HG02938 (cell line): ENCODE results near the gene NT5E.
"Not testable (repeated sequence)": the region's sequence is repeated elsewhere in the genome, so short reads cannot be mapped to it uniquely, and the experiment has no call there.

Experiments
- ATAC-seq: cut with Tn5 transposase; IDR thresholded peaks from one replicate; pipeline ENCODE4 v1.9.1; 2021; ENCODE audit warnings: mild to moderate bottlenecking, moderate library complexity; ENCODE audit not compliant: unreplicated experiment

Gene NT5E

DNA sequence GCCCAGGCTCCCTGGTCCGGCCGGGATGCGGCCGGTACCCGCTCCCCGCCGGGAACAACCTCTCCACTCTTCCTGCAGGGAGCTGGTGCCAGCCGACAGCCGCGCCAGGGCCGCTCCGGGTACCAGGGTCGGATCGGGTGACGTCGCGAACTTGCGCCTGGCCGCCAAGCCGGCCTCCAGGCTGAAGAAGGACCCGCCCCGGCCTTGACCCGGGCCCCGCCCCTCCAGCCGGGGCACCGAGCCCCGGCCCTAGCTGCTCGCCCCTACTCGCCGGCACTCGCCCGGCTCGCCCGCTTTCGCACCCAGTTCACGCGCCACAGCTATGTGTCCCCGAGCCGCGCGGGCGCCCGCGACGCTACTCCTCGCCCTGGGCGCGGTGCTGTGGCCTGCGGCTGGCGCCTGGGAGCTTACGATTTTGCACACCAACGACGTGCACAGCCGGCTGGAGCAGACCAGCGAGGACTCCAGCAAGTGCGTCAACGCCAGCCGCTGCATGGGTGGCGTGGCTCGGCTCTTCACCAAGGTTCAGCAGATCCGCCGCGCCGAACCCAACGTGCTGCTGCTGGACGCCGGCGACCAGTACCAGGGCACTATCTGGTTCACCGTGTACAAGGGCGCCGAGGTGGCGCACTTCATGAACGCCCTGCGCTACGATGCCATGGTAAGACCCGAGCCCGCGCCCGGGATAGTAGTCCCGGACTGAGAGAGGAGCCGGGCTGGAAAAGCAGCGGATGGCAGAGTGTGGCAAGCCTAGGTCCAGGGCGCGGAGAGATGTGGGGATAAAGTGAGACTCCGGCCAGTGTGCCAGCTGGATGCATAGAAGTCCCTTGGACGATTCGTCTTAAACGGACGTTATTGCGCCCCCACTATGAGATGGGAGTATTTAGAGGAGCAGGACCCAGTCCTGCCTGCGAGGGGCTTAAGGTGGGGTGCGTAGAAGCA is at the start of gene NT5E:
TSS of gene NT5E (plus strand) at position 266 of the 942 bp plus-strand sequence. CDS start at position 323, 57 bp downstream.
- peak; percentile 84 for ATAC-seq

- ATAC-seq: no peak
Observed at GRCh38 chr6:85400331-85400730, 49.6 kb upstream of the NT5E start.

DNA sequence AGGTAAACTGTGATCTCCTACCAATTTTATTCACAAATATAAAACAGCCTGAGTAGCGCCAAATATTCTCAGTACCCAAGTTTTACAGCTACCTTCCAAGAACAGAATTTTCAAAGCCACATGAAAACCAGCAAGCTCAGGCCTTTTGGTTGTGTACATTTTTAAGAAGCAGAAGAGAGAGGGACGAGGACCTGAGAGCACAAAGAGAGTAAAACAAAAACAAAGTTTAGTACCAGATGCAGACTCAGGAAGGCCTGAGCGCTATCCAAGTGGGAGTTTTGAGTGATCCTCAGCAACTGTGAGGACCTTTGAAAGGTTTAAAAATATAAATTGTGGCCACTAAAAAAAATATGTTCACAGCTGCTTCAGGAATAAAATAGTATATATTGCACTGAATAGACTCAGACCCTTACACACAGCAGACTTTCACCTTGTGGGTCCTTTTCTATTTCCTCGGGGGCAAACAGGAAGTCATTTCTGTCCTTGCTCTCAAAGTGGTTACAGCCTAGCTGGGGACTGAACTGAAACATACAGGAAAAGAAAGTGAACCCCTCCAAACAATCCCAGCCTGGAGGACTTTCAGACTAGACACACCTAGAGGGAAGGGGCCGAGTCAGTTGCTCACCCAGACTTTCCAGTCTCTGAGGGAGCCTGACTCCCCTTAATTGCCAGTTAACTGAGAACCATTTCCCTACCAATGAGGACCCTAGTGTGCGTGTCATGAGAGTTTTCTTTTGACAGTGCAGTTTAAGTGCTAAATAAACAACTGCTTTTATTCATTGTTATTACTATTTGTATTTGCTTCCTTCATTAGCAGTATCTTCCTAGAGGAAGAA is 48.5 kb upstream of the NT5E start:
- ATAC-seq: no peak

- ATAC-seq: no peak
Observed at GRCh38 chr6:85402071-85402470, 47.8 kb upstream of the NT5E start.

- no peak for ATAC-seq
Observed at GRCh38 chr6:85402922-85403321, 47.0 kb upstream of the NT5E start.

GRCh38 chr6:85403331-85404015 is 46.4 kb upstream of the NT5E start:
- ATAC-seq: no peak

- not testable (repeated sequence) for ATAC-seq
Observed at GRCh38 chr6:85404016-85404563, 45.8 kb upstream of the NT5E start.

- ATAC-seq: peak; percentile 11
Observed at GRCh38 chr6:85404564-85405174, 45.2 kb upstream of the NT5E start.

- ATAC-seq: peak; percentile 63
Observed at GRCh38 chr6:85405175-85405852, 44.6 kb upstream of the NT5E start.

DNA sequence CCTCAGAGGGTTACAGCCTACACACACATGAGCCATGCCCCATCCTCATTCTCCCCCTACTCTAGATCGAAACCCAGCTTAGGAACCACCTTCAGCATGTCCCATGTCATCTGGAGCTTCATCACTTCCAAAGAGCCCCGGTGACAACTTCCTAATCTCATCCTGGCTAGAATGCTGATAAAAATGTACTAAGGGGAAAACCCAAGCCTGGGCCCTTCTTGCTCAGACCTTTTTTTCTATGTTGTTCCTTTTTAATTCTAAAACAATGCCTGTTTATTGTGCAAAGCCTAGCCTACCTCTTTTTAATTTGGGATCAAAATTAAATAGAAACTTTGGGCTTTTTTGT is 44.1 kb upstream of the NT5E start:
- ATAC-seq: no peak

- no peak for ATAC-seq
Observed at GRCh38 chr6:85406641-85407075, 43.2 kb upstream of the NT5E start.

GRCh38 chr6:85408039-85408438 is 41.8 kb upstream of the NT5E start:
- no peak for ATAC-seq

DNA sequence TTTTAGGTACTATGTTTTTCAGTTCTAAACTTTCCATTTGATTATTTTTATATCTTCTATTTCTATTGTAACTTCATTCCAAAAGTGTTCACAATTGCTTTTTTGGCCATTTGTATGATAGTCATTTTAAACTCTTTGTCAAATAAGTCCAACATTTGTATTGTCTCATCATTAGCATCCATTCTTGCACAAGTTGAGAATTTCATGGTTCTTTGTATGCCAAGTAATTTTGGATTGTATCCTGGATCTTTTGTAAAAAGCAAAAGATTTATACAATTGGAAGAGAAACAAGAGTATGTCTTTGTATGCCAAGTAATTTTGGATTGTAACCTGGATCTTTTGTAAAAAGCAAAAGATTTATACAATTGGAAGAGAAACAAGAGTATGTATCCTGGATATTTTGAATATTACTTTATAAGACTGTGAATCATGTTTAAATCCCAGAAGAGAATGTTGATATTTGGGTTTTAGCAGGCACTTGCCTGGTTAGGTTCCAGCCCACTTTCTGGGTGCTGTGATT is 36.9 kb upstream of the NT5E start:
- ATAC-seq: no peak

- no peak for ATAC-seq
Observed at GRCh38 chr6:85416049-85416448, 33.8 kb upstream of the NT5E start.

DNA sequence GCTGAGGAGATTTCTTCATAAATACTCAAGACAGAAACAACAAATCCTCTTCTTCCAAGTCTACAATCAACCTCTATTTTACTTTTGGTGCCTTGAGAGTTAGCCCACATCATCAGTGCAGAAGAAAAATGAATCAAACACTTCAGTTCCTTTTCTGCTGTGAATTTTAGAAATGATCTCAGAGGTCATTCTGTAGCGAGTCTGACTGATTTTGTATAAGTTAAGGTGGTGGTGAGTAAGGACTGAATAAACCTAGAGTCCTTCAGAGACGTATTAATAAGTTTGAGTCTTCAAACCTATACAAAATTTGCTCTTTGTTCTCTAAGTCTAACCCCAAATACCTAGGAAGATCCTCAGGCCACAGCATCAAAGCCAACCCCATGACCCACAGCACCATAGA is 33.1 kb upstream of the NT5E start:
- ATAC-seq: no peak

DNA sequence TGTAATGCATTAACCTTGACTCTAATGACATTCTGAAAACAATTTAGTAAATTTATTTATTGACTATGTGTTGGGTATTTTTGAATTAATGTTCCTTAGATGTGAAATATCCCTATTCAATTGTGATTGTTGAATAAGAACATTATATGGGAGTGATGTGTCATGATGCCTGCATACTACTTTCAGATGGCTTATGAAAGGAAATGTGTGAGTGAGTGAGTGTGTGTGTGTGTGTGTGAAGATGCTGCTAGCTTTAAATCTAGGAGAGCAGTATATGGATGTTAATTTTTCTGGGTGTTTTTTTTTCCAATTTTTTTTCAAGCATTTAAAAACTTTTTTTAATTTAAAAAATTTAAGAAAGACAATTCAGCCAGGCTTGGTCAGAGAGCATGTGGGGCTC is 32.5 kb upstream of the NT5E start:
- ATAC-seq: no peak

DNA sequence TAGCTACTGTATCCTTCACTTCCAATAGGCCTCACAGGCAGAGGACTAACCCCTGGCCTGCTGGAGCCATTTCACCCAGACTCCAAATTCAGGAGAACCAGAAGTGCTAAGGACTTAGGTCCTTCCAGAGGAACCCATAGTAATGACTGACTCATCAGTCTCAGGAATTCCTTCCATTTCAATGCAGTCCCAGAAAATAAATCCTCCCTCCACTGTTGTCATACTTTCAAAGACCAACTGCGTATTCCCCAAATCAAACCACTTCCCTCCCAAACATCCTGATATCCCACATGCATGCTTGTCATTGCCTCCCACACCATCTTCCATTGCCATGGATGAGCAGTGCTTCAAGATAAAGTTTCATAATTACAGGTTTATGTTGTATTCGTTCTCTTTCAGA is 31.8 kb upstream of the NT5E start:
- ATAC-seq: no peak

DNA sequence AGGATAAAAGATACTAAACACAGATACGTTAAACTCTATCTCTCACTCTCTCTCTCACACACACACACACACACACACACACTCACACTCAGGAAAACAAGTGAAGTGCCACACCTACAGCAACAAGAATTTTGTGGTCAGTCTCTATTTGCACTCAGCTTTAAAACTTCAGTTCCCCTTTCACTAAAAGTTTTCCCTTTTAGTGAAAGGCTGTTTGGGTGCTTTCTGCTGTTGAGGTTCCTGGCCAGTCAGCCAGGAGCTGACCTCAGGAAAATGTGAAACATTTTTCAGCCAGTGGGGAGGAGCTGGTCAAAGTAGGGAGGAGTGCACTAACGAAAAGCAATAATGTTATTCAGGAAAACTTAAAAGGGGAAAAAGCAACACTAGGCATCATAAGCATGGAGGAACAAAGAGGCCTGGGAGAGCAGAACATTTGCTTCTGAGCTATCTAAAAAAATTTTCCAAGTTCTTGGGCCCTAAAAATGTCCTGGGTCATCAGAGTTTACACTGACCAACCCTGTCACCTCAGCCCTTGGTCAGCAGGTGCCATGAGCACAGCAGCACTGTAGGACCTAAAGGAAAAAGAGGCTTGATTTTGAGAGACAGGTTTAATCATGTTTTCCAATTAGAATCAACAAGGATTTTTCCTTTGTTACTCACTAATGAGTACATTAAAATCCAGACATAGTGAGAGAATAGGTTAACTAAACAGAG is 30.7 kb upstream of the NT5E start:
- ATAC-seq: peak; percentile 60

DNA sequence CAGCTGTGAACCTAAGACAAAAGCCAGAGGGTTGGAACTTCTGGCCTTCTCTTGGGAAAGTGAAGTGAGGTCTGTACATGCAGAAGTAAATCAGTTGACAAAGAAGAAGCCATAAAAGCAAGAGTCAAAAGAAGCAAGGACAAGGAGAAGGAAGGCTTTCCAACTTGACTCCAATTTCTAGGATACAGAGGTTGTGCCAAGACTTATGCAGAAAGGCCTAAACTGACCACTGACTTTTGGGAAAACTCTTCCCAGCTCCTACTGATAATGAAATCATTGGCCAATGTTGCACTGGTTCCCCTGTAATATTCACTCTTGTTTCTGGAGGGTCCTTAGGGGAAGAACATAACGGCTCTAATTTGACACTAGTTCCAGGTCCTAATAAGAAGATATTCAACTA is 29.3 kb upstream of the NT5E start:
- no peak for ATAC-seq
